Measurements from ENCODE around the gene TLX2. TPM values are rescaled to one million over a fixed set of nuclear protein-coding genes. Genes with fewer than 3 reads are reported as not detected.

Gene TLX2
- total and polyA plus RNA-seq, 8 donors: 0.08 TPM; not detected in 6

DNA sequence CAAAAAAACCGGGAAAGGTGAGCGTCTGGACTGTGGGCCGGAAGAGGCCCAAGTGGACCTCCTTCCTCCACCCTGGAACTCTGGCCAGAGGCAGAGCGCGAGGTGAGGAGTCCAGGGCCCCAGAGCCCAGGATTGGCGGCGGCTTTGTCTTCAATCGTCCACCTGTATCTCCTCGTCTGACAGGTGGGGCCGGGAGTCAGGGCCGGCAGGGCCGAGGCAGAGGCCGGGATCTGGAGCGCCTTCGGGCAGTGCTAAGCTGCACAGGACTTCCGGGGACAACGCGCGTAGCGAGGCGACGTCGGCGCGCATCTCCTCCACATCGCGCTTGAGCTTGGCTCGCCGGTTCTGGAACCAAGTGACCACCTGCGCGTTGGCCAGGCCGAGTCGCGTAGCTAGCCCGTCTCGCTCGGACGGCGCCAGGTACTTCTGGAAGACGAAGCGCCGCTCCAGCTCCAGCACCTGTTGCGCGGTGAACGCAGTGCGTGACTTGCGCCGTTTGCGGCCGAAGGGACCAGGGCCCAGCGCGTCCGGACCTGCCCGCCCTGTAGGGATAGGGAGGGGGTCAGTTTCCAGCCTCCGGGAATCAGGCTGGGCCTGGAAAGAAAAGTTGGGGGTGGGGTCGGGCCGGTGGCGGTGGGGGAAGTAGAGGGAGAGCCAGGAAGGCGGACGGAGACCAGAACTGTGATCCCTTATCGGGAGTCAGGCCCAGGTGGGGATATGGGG lies 16.3 kb upstream of the TLX2 start:
- peaks cover 0 to 17% of the 10 kb centered on the region in 2 donors for H3K36me3 ChIP-seq
- H3K9me3 ChIP-seq: no peaks in the 10 kb centered on the region
- peaks cover 21 to 41% of the 10 kb centered on the region in 2 donors for H3K4me1 ChIP-seq
- peak overlapping the region in 1 of 2 donors; percentile 33 for H3K27ac ChIP-seq
- ATAC-seq: peak; percentile 65
- intact Hi-C loops (cut with DNase I): no loop called here
- DNase-seq: peak in 2 of 4 donors; percentile 19 to 88
- peaks cover 30 to 64% of the 10 kb centered on the region in 2 donors for H3K27me3 ChIP-seq
- H3K4me3 ChIP-seq: peak overlapping the region; percentile 33 to 53
- TF ChIP-seq, protein P1, sequence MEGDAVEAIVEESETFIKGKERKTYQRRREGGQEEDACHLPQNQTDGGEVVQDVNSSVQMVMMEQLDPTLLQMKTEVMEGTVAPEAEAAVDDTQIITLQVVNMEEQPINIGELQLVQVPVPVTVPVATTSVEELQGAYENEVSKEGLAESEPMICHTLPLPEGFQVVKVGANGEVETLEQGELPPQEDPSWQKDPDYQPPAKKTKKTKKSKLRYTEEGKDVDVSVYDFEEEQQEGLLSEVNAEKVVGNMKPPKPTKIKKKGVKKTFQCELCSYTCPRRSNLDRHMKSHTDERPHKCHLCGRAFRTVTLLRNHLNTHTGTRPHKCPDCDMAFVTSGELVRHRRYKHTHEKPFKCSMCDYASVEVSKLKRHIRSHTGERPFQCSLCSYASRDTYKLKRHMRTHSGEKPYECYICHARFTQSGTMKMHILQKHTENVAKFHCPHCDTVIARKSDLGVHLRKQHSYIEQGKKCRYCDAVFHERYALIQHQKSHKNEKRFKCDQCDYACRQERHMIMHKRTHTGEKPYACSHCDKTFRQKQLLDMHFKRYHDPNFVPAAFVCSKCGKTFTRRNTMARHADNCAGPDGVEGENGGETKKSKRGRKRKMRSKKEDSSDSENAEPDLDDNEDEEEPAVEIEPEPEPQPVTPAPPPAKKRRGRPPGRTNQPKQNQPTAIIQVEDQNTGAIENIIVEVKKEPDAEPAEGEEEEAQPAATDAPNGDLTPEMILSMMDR (IDR thresholded peaks at IDR 0.05): no peak

DNA sequence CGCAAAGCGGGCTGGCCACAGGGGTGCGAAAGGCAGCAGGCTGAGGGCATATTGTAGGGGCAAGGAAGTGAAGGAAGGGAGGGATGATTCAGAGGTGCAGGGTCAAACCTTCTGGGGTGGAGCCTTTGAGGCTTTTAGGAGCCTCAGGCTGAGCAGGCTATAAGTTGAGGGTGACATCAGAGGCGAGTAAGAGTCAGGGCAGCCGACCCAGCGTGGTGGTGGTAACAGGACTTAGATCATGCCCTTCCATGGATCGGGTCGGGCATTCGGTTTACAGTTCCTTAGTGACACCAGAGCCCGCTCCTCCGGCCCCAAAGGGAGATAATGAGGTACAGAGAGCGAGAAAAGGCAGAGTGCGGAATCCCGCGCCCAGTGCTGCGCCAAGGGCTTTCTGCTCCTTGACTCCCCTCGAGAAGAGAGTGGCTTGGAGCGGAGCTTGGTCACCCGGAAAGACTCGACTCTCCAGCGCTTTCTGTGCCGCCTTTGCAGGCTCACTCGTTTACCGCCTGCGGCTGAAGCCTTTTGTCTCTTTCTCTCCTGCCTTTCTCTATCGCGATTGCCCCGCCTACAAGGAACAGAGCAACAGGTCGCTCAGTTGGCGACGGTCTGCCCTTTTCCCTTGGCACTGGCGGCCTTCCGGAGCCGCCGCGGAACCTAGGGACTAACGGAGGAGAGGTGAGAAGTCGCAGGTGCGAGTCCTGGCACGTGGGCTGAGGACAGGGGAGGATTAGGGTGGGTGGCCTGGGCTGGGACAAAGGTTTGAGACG lies 15.6 kb upstream of the TLX2 start:
- Histone ChIP-seq H3K36me3 (peaks cover 0 to 10% of the 10 kb centered on the region in 2 donors), H3K4me1 (peaks cover 24 to 48% of the 10 kb centered on the region in 2 donors), H3K4me3 (peak overlapping the region; percentile 33 to 53), H3K27ac (no peak overlapping the region), H3K9me3 (no peaks in the 10 kb centered on the region), H3K27me3 (peaks cover 30 to 72% of the 10 kb centered on the region in 2 donors)
- intact Hi-C loops (cut with DNase I): no loop called here
- TF ChIP-seq, protein P1 (IDR thresholded peaks at IDR 0.05): no peak
- DNase-seq (peak in 1 of 4 donors; percentile 20), ATAC-seq (peak; percentile 19)

GRCh38 chr2:74499267-74499939 lies 14.8 kb upstream of the TLX2 start, which contains the start of gene LBX2:
LBX2 (minus strand) TSS chr2:74499603; CDS start chr2:74499537, 66 bp downstream.
- H3K4me3 ChIP-seq: peak within 1 kb of the TSS; percentile 33 to 53

DNA sequence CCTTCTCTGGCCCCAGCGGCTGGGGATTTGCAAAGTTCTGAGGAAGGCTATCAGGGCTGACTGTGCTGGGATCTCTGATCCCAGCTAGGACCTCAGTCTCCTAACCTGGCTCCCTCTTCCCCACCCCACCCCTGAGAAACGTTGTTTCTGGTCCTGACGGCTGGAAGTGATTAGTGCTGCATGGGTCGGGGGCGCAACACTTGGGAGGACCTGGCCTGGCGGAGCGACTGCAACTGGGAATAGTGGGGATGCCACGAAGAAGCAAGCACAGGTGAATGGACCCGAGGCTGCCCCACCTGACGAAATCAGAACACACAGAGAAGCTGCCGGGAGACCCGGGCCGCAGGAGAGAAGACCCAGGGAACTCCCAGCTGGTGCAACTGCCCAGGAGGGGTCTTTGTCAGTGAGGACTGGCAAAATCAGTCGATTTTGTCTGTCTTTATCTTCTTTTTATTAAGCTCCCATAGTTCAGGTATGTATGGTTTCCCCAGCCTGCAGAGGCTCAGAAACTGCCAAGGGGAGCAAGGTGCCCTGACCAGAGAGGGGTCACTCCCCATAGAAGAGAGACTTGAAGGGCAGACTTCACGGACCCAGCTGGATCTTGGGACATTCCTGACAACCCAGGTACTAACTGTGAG lies 14.2 kb upstream of the TLX2 start:
- Histone ChIP-seq H3K27ac (no peak overlapping the region), H3K4me3 (peak overlapping the region in 1 of 2 donors; percentile 53), H3K36me3 (peaks cover 0 to 5% of the 10 kb centered on the region in 2 donors), H3K9me3 (no peaks in the 10 kb centered on the region), H3K27me3 (peaks cover 30 to 72% of the 10 kb centered on the region in 2 donors), H3K4me1 (peaks cover 25 to 62% of the 10 kb centered on the region in 2 donors)
- intact Hi-C loops (cut with DNase I): no loop called here
- DNase-seq (peak in 1 of 4 donors; percentile 67), ATAC-seq (no peak)
- TF ChIP-seq, protein P1 (IDR thresholded peaks at IDR 0.05): no peak

More at GRCh38 chr2:74499267-74499939, 14.8 kb upstream of the TLX2 start, which contains the start of gene LBX2:
- H3K36me3 ChIP-seq: peaks cover 0 to 3% of the 10 kb centered on the region in 2 donors
- TF ChIP-seq, protein P1 (IDR thresholded peaks at IDR 0.05): no peak
- intact Hi-C loops (cut with DNase I): no loop called here
- DNase-seq (peak in 1 of 4 donors; percentile 81), ATAC-seq (peak; percentile 1)
- H3K27ac ChIP-seq: no peak within 1 kb of the TSS
- H3K4me1 ChIP-seq: peaks cover 25 to 55% of the 10 kb centered on the region in 2 donors
- peaks cover 30 to 72% of the 10 kb centered on the region in 2 donors for H3K27me3 ChIP-seq
- no peaks in the 10 kb centered on the region for H3K9me3 ChIP-seq

Data from left lung (tissue), 10 donors.